VCaP (cell line): Measurements from ENCODE around the gene IGF2BP2.
"Not testable (repeated sequence)": the region's sequence is repeated elsewhere in the genome, so short reads cannot be mapped to it uniquely, and the experiment has no call there.

Experiments
- H3K27ac ChIP-seq: fragments of 450-650 bp; 2 replicates; pipeline ENCODE4 v1.5.1; 2017
- CTCF ChIP-seq: fragments of 450-650 bp; conservative IDR thresholded peaks from 2 replicates; pipeline ENCODE4 v1.5.1; 2017; ENCODE audit warnings: mild to moderate bottlenecking, moderate library complexity

Gene IGF2BP2

GRCh38 chr3:185862920-185863319 lies 38.1 kb upstream of the IGF2BP2 start:
- H3K27ac ChIP-seq, result no peak overlapping the region
- no peak for TF ChIP-seq CTCF

DNA sequence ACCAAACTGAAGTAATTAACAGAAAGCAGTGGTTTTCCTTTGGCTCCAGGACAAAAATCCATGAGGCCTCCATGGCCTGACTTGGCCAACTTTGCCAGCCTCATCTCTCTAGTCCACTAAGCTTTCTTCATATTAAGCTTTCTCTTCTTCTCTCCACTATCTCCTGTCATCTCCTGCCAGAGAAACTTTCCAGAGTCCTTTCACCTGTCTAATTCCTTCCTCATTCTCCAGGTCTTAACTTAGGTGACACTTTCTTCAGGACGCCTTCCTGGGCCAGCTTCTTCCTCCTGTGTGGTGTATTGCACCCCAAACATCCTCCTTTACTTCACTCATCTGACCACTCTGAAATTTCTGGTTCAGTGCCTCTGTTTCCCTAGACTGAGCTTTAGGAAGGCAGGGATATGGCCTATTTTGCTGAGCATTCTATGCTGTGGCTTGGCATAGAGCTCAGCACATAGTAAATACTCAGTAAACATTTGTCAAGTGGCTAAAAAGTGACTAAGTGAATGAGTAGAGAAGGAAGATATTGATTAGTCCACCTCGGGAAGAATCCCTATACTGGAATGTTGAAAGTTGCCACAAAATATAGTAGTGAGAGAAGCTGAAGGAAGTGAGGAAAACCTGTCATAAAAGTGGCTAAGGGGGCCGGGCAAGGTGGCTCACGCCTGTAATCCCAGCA lies 34.6 kb upstream of the IGF2BP2 start:
- no peak for TF ChIP-seq CTCF
- H3K27ac ChIP-seq, result no peak overlapping the region

DNA sequence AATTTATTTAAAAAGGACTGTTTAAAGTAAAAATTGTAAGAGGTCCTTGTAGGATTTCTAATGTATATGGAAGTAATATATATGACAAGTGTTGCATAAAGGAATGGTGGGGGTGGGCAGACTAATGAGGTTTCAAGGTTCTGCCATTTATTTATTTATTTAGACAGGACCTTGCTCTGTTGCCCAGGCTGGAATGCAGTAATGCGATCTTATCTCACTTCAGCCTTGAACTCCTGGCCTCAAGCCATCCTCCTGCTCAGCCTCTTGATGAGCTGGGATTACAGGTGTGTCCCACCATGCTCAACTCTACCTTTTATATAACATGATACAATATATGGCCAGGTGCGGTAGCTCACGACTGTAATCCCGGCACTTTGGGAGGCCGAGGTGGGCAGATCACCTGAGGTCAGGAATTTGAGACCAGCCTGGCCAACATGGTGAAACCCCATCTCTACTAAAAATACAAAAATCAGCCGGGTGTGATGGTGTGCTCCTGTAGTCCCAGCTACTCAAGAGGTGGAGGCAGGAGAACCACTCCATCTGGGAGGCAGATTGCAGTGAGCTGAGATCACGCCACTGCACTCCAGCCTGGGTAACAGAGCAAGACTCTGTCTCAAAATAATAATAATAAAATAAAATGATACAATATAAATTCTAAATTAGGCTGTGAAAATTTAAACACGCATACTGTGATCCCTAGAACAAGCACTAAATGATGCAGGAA lies 33.8 kb upstream of the IGF2BP2 start:
- no peak for TF ChIP-seq CTCF
- no peak overlapping the region for H3K27ac ChIP-seq

GRCh38 chr3:185857208-185857607 lies 32.4 kb upstream of the IGF2BP2 start:
- no peak for TF ChIP-seq CTCF
- no peak overlapping the region for H3K27ac ChIP-seq

DNA sequence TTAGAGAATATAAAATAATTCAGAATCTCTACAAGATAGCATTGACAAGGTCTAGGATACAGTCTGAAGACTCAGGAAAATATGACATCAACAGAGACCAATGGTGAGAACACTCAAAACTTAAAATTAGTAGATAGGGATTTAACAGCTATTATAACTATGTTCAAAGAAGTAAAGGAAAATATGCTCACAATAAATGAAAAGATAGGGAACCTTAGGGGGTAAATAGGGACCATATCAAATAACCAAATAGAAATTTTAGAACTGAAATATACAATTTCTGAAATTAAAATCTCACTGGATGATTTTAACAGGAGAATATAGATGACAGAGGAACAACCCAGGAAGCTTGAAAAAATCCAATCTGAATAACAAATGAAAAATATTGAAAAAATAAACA lies 31.8 kb upstream of the IGF2BP2 start:
- no peak overlapping the region for H3K27ac ChIP-seq
- no peak for TF ChIP-seq CTCF

- not testable (repeated sequence) for H3K27ac ChIP-seq
These were observed 28.9 kb upstream of the IGF2BP2 start for GRCh38 chr3:185853771-185854170.

- no peak overlapping the region for H3K27ac ChIP-seq
- no peak for TF ChIP-seq CTCF
These were observed 27.8 kb upstream of the IGF2BP2 start for GRCh38 chr3:185852635-185853034.

GRCh38 chr3:185851959-185852358 lies 27.1 kb upstream of the IGF2BP2 start:
- no peak for TF ChIP-seq CTCF
- H3K27ac ChIP-seq, result no peak overlapping the region
